ENCODE data around the gene MYO15A. TPM values are rescaled to one million over a fixed set of nuclear protein-coding genes. Genes with fewer than 3 reads are reported as not detected.

The MYO15A gene
- total RNA-seq, 4 donors from 2014 or later, result 2.3 to 7.5 (median 2.9) TPM

DNA sequence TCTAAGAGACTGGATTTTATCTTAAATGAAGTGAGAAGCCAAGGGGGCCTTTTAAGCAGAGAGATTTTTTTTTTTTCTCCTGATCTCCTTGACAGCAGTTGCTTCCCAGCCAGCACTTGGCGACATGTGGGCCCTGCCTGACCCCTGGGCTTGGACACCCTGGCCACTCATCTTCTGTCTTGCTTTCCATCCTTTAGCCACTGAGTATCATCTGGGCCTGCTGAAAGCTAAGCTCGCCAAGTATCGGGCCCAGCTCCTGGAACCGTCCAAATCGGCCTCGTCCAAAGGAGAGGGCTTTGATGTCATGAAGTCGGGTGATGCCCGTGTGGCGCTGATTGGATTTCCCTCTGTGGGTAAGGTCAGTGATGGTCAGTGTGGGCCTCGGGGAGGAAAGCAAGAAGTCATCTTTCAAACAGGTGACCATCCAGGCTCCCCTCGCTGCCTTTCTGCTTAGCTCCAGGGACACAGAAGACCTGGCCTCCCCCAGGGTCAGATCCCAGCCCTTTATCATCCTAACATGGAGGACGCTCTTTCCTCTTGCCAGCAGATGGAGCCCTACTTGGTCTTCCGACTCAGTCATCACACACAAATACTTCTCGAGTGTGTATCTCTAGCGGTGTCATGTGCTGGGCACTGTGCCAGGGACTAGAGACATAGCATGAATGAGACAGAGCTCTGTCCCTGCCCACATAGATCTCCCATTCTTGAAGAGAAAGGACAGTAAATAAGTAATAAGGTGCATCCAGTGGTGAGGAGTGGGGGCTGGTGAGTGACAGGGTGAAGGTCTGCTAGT lies 14.7 kb upstream of the MYO15A start:
- H3K27ac ChIP-seq, result no peak overlapping the region
- DNase-seq (ENCODE audit: low spot score in 2 of 2), result no peak
- H3K9me3 ChIP-seq, result no peaks in the 10 kb centered on the region
- no peaks in the 10 kb centered on the region for H3K27me3 ChIP-seq
- TF ChIP-seq, protein P1, sequence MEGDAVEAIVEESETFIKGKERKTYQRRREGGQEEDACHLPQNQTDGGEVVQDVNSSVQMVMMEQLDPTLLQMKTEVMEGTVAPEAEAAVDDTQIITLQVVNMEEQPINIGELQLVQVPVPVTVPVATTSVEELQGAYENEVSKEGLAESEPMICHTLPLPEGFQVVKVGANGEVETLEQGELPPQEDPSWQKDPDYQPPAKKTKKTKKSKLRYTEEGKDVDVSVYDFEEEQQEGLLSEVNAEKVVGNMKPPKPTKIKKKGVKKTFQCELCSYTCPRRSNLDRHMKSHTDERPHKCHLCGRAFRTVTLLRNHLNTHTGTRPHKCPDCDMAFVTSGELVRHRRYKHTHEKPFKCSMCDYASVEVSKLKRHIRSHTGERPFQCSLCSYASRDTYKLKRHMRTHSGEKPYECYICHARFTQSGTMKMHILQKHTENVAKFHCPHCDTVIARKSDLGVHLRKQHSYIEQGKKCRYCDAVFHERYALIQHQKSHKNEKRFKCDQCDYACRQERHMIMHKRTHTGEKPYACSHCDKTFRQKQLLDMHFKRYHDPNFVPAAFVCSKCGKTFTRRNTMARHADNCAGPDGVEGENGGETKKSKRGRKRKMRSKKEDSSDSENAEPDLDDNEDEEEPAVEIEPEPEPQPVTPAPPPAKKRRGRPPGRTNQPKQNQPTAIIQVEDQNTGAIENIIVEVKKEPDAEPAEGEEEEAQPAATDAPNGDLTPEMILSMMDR (IDR thresholded peaks at IDR 0.05), result no peak
- TF ChIP-seq POLR2A (IDR thresholded peaks at IDR 0.05) (no peak), EP300 (IDR thresholded peaks at IDR 0.05) (no peak)
- 74 to 78% methylated on average over 15 of the region's 15 CpGs for WGBS, 2 donors
- H3K36me3 ChIP-seq, result peaks cover 2 to 74% (median 7%) of the 10 kb centered on the region in 3 donors
- peaks cover 0 to 7% (median 3%) of the 10 kb centered on the region in 4 donors for H3K4me1 ChIP-seq
- H3K4me3 ChIP-seq, result no peak overlapping the region

DNA sequence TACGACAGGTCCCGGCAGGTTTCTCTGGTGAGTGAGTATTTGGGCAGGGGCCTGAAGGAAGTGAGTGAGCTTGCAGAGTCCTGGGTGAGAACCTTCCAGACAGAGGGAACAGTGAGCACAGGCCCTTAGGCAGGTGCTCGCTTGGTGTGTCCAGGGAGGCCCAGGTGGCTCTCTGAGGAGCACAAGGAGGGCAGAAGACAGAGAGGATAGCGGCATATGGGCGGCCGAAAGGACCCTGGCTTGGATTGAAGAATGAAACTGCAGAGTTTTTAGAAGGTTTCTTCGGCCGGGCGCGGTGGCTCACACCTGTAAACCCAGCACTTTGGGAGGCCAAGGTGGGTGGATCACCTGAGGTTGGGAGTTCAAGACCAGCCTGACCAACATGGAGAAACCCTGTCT lies 14.1 kb upstream of the MYO15A start:
- TF ChIP-seq, protein P1 (IDR thresholded peaks at IDR 0.05), result no peak
- TF ChIP-seq POLR2A (IDR thresholded peaks at IDR 0.05) (no peak), EP300 (IDR thresholded peaks at IDR 0.05) (no peak)
- H3K4me1 ChIP-seq, result peaks cover 0 to 1% (median 0%) of the 10 kb centered on the region in 4 donors
- no peaks in the 10 kb centered on the region for H3K27me3 ChIP-seq
- no peak overlapping the region for H3K27ac ChIP-seq
- H3K36me3 ChIP-seq, result peaks cover 2 to 80% (median 7%) of the 10 kb centered on the region in 3 donors
- no peak overlapping the region for H3K4me3 ChIP-seq
- no peaks in the 10 kb centered on the region for H3K9me3 ChIP-seq
- no peak for DNase-seq (ENCODE audit: low spot score in 2 of 2)
- WGBS, 2 donors, result 97 to 99% methylated on average over 10 of the region's 10 CpGs

DNA sequence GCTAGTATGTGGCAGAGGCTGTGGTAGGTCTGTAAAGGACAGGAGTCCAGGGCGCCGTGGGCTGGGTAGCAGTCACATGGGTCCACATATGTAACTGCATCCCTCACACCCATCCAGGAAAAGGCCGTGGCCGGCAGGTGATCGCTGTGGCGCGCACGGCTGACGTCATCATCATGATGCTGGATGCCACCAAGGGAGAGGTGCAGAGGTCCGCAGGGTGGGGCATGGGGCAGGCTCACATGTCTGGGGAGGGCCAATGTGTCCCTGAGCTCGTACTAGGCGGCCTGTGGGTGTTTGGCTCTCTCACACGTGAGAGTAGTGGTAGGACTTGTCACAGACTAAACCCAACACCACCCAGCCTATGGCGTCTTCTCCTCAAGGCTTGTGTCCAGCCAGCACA lies 9.0 kb upstream of the MYO15A start:
- Histone ChIP-seq H3K27ac (no peak overlapping the region), H3K27me3 (no peaks in the 10 kb centered on the region), H3K4me1 (no peaks in the 10 kb centered on the region), H3K9me3 (no peaks in the 10 kb centered on the region), H3K4me3 (no peak overlapping the region), H3K36me3 (peaks cover 2 to 98% (median 13%) of the 10 kb centered on the region in 3 donors)
- TF ChIP-seq, protein P1 (IDR thresholded peaks at IDR 0.05), result no peak
- TF ChIP-seq POLR2A (IDR thresholded peaks at IDR 0.05) (no peak), EP300 (IDR thresholded peaks at IDR 0.05) (no peak)
- no peak for DNase-seq (ENCODE audit: low spot score in 2 of 2)
- WGBS, 2 donors, result 82 to 88% methylated on average over 14 of the region's 14 CpGs

DNA sequence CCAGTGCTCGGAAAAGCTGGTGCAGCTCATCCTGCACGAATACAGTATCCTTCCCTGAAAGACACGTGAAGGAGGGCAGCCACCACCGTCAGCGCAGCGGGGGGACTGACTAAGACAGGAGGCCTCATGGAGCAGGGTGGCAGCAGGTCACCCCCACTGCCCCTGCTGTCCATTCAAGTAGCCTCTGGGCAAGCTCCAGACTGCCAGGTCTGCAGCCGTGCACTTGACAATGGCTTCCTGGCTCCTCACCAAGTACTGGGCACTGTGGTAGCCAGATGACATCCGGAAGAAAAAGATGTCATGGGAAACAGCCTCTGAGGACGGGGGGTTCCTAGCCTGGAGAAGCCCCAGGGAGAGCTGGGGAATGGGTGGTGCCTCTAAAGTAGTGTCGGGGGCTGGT lies 7.9 kb upstream of the MYO15A start:
- Histone ChIP-seq H3K27ac (no peak overlapping the region), H3K4me1 (no peaks in the 10 kb centered on the region), H3K4me3 (no peak overlapping the region), H3K36me3 (peaks cover 2 to 98% (median 13%) of the 10 kb centered on the region in 3 donors), H3K9me3 (no peaks in the 10 kb centered on the region), H3K27me3 (no peaks in the 10 kb centered on the region)
- TF ChIP-seq POLR2A (IDR thresholded peaks at IDR 0.05) (no peak), EP300 (IDR thresholded peaks at IDR 0.05) (no peak)
- TF ChIP-seq, protein P1 (IDR thresholded peaks at IDR 0.05), result no peak
- WGBS, 2 donors, result 74 to 77% methylated on average over 6 to 10 of the region's 10 CpGs
- DNase-seq (ENCODE audit: low spot score in 2 of 2), result no peak

DNA sequence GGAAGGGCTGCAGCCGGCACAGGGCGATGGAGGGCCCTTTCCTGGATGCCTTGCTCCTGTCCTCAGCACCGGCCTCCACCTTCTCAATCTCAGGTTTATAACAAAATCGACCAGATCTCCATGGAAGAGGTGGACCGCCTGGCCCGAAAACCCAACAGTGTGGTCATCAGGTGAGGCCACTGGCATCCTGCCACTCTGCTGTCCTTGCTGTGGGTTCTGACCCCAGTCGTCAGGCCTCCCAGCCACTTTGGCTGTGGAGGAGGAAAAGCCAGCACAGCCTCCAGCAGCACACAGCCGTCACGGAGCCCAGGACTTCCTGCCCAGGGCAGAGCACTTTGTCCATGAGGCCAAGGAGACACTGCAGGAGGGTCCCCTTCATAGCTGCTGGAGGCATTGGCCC lies 6.7 kb upstream of the MYO15A start:
- no peak for DNase-seq (ENCODE audit: low spot score in 2 of 2)
- no peaks in the 10 kb centered on the region for H3K27me3 ChIP-seq
- no peak overlapping the region for H3K4me3 ChIP-seq
- no peak for TF ChIP-seq EP300 (IDR thresholded peaks at IDR 0.05)
- TF ChIP-seq, protein P1 (IDR thresholded peaks at IDR 0.05), result no peak
- no peaks in the 10 kb centered on the region for H3K4me1 ChIP-seq
- WGBS, 2 donors, result 91 to 92% methylated on average over 8 to 9 of the region's 9 CpGs
- peaks cover 0 to 98% (median 14%) of the 10 kb centered on the region in 3 donors for H3K36me3 ChIP-seq
- no peaks in the 10 kb centered on the region for H3K9me3 ChIP-seq
- H3K27ac ChIP-seq, result no peak overlapping the region
